Measurements from ENCODE around the gene RTEL1.

The RTEL1 gene

GRCh38 chr20:63733579-63734081, 75.5 kb downstream of the RTEL1 start:
- TF ChIP-seq EZH2 (IDR thresholded peaks at IDR 0.05; ENCODE audit: borderline replicate concordance, low read depth, low read length, severe bottlenecking): no peak
- TF ChIP-seq, protein P1, sequence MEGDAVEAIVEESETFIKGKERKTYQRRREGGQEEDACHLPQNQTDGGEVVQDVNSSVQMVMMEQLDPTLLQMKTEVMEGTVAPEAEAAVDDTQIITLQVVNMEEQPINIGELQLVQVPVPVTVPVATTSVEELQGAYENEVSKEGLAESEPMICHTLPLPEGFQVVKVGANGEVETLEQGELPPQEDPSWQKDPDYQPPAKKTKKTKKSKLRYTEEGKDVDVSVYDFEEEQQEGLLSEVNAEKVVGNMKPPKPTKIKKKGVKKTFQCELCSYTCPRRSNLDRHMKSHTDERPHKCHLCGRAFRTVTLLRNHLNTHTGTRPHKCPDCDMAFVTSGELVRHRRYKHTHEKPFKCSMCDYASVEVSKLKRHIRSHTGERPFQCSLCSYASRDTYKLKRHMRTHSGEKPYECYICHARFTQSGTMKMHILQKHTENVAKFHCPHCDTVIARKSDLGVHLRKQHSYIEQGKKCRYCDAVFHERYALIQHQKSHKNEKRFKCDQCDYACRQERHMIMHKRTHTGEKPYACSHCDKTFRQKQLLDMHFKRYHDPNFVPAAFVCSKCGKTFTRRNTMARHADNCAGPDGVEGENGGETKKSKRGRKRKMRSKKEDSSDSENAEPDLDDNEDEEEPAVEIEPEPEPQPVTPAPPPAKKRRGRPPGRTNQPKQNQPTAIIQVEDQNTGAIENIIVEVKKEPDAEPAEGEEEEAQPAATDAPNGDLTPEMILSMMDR (IDR thresholded peaks at IDR 0.05; ENCODE audit: borderline replicate concordance, extremely low read depth, low read length, poor library complexity, severe bottlenecking): no peak
- peaks cover 31% of the 10 kb centered on the region for H3K4me1 ChIP-seq (ENCODE audit: insufficient read depth, low read length)
- H3K79me2 ChIP-seq (ENCODE audit: insufficient read depth, low read length): peaks cover 44% of the 10 kb centered on the region
- H3K9me3 ChIP-seq (ENCODE audit: insufficient read depth, low read length, severe bottlenecking): no peaks in the 10 kb centered on the region
- H3K4me3 ChIP-seq (ENCODE audit: low read depth in 1 of 2, low read length in 2 of 2): no peak overlapping the region
- H2AFZ ChIP-seq (ENCODE audit: low read depth, low read length): no peak overlapping the region
- no peaks in the 10 kb centered on the region for H3K27me3 ChIP-seq (ENCODE audit: insufficient read depth, low read length, poor library complexity)
- H3K27ac ChIP-seq (ENCODE audit: low read length): no peak overlapping the region; the same call in 1 of the 2 replicates
- peaks cover 85% of the 10 kb centered on the region for H3K36me3 ChIP-seq (ENCODE audit: insufficient read depth, low read length)
- ATAC-seq (ENCODE audit: insufficient read depth, low read depth) (no peak), DNase-seq (no peak)
- no peak overlapping the region for H3K9ac ChIP-seq (ENCODE audit: low read depth, low read length)
- H3K4me2 ChIP-seq (ENCODE audit: insufficient read depth, low read length): no peak overlapping the region
- H4K20me1 ChIP-seq (ENCODE audit: insufficient read depth, low read length): peaks cover 57% of the 10 kb centered on the region

- Histone ChIP-seq H3K36me3 (ENCODE audit: insufficient read depth, low read length) (peaks cover 85% of the 10 kb centered on the region), H3K79me2 (ENCODE audit: insufficient read depth, low read length) (peaks cover 39% of the 10 kb centered on the region), H4K20me1 (ENCODE audit: insufficient read depth, low read length) (peaks cover 59% of the 10 kb centered on the region), H3K9ac (ENCODE audit: low read depth, low read length) (no peak overlapping the region), H2AFZ (ENCODE audit: low read depth, low read length) (no peak overlapping the region), H3K4me1 (ENCODE audit: insufficient read depth, low read length) (peaks cover 27% of the 10 kb centered on the region), H3K4me2 (ENCODE audit: insufficient read depth, low read length) (no peak overlapping the region), H3K4me3 (ENCODE audit: low read depth in 1 of 2, low read length in 2 of 2) (no peak overlapping the region), H3K27ac (ENCODE audit: low read length) (no peak overlapping the region), H3K27me3 (ENCODE audit: insufficient read depth, low read length, poor library complexity) (no peaks in the 10 kb centered on the region), H3K9me3 (ENCODE audit: insufficient read depth, low read length, severe bottlenecking) (no peaks in the 10 kb centered on the region)
- ATAC-seq (ENCODE audit: insufficient read depth, low read depth) (no peak), DNase-seq (no peak)
- TF ChIP-seq EZH2 (IDR thresholded peaks at IDR 0.05; ENCODE audit: borderline replicate concordance, low read depth, low read length, severe bottlenecking): no peak
- TF ChIP-seq, protein P1 (IDR thresholded peaks at IDR 0.05; ENCODE audit: borderline replicate concordance, extremely low read depth, low read length, poor library complexity, severe bottlenecking): no peak
Observed at GRCh38 chr20:63734111-63734945, 76.2 kb downstream of the RTEL1 start.

GRCh38 chr20:63734946-63735858, 77.1 kb downstream of the RTEL1 start:
- peaks cover 77% of the 10 kb centered on the region for H3K36me3 ChIP-seq (ENCODE audit: insufficient read depth, low read length)
- no peak overlapping the region for H3K4me2 ChIP-seq (ENCODE audit: insufficient read depth, low read length)
- H3K79me2 ChIP-seq (ENCODE audit: insufficient read depth, low read length): peaks cover 31% of the 10 kb centered on the region
- peaks cover 19% of the 10 kb centered on the region for H3K4me1 ChIP-seq (ENCODE audit: insufficient read depth, low read length)
- ATAC-seq (ENCODE audit: insufficient read depth, low read depth) (no peak), DNase-seq (no peak)
- TF ChIP-seq, protein P1 (IDR thresholded peaks at IDR 0.05; ENCODE audit: borderline replicate concordance, extremely low read depth, low read length, poor library complexity, severe bottlenecking): no peak
- TF ChIP-seq EZH2 (IDR thresholded peaks at IDR 0.05; ENCODE audit: borderline replicate concordance, low read depth, low read length, severe bottlenecking): no peak
- H3K4me3 ChIP-seq (ENCODE audit: low read depth in 1 of 2, low read length in 2 of 2): no peak overlapping the region
- H3K9me3 ChIP-seq (ENCODE audit: insufficient read depth, low read length, severe bottlenecking): no peaks in the 10 kb centered on the region
- no peak overlapping the region for H2AFZ ChIP-seq (ENCODE audit: low read depth, low read length)
- H3K9ac ChIP-seq (ENCODE audit: low read depth, low read length): no peak overlapping the region
- H3K27ac ChIP-seq (ENCODE audit: low read length): no peak overlapping the region
- no peaks in the 10 kb centered on the region for H3K27me3 ChIP-seq (ENCODE audit: insufficient read depth, low read length, poor library complexity)
- H4K20me1 ChIP-seq (ENCODE audit: insufficient read depth, low read length): peaks cover 58% of the 10 kb centered on the region

Data from DND-41 (cell line).